Epithelial cell of esophagus (primary cell): ENCODE measurements around the gene NTF3.

Source experiments
- DNase-seq: peaks from one replicate; pipeline ENCODE4 v3.0.0; 2010; ENCODE audit warnings: low read depth
- H3K4me3 ChIP-seq: 2 replicates; pipeline ENCODE4 v1.5.1; 2011; ENCODE audit warnings: mild to moderate bottlenecking, low read length, control low read depth
- CTCF ChIP-seq: IDR thresholded peaks from 2 replicates; pipeline ENCODE4 v1.5.1; 2011; ENCODE audit warnings: low read depth, mild to moderate bottlenecking, low read length, control low read depth, inconsistent platforms; ENCODE audit not compliant: insufficient read depth; ENCODE audit errors: missing control alignments

The NTF3 gene

GRCh38 chr12:5466521-5466960 lies 34.6 kb downstream of the NTF3 start:
- DNase-seq: no peak
- TF ChIP-seq CTCF: no peak
- no peak overlapping the region for H3K4me3 ChIP-seq

GRCh38 chr12:5467931-5468330 lies 36.0 kb downstream of the NTF3 start:
- H3K4me3 ChIP-seq: no peak overlapping the region
- no peak for TF ChIP-seq CTCF
- DNase-seq: no peak

- no peak for TF ChIP-seq CTCF
- DNase-seq: no peak
- H3K4me3 ChIP-seq: no peak overlapping the region
These were observed 38.3 kb downstream of the NTF3 start for GRCh38 chr12:5470221-5470620.

- no peak overlapping the region for H3K4me3 ChIP-seq
- TF ChIP-seq CTCF: no peak
- DNase-seq: no peak
These were observed 38.8 kb downstream of the NTF3 start for GRCh38 chr12:5470703-5471102.

GRCh38 chr12:5473076-5473782 lies 41.3 kb downstream of the NTF3 start:
- H3K4me3 ChIP-seq: no peak overlapping the region
- TF ChIP-seq CTCF: no peak
- DNase-seq: no peak

GRCh38 chr12:5473783-5474116 lies 41.8 kb downstream of the NTF3 start:
- no peak for DNase-seq
- no peak for TF ChIP-seq CTCF
- no peak overlapping the region for H3K4me3 ChIP-seq

GRCh38 chr12:5476356-5476755 lies 44.4 kb downstream of the NTF3 start:
- H3K4me3 ChIP-seq: no peak overlapping the region
- DNase-seq: no peak
- TF ChIP-seq CTCF: no peak
